HG02588 (cell line): ENCODE data around the gene CFAP100.

ENCODE experiments used
- ATAC-seq: cut with Tn5 transposase; IDR thresholded peaks from one replicate; pipeline ENCODE4 v1.9.1; 2021; ENCODE audit warnings: mild to moderate bottlenecking, moderate library complexity; ENCODE audit not compliant: unreplicated experiment

The CFAP100 gene

DNA sequence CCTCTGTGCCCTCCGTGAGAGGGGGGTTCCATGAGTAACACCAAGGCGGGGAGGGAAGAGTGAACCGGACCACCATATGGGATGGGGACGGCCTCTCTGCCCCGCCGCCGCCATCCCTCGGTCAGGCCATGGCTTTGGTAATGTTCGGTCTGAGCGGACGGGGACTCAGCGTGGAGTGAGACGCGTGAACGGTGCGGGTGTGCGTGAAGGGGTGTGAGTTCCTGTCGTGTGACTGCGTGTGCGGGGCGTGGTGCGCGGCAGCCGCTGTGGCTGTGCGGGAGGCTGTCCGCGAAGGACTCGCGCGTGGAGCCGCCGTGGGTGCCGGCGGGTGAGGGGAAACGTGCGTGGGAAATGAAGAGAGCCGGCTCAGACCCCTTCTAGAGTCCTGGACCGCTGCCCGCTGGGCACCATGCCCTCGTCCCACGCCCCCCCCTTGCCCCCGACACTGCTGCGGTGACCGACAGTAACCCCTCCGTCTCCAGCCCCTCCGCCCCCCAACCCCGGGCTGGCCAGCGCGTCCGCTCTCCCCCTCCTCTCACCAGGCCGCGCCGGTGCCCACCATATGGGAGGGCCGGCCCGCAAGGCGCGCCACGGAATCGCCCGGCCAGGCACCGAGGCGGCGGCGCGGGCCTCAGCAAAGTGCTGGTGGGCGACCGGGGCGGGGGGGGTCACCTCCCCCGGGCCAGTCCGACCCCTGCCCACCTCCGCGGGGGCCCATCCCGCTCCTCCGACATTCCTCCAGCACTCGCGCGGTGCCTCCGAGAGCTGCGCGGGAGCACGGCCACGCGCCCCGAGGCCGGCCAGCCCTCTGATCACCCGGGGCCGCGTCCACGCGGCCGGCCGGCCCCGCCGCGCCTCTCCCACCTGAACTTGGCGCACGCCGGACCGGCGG is 38.1 kb upstream of the CFAP100 start:
- ATAC-seq, result no peak

- ATAC-seq, result peak; percentile 91
Measured at GRCh38 chr3:126357295-126358037, 37.2 kb upstream of the CFAP100 start, which contains the start of gene KLF15. TSS of gene KLF15 (minus strand) at chr3:126357408. CDS start at chr3:126352922, 4,486 bp downstream.

DNA sequence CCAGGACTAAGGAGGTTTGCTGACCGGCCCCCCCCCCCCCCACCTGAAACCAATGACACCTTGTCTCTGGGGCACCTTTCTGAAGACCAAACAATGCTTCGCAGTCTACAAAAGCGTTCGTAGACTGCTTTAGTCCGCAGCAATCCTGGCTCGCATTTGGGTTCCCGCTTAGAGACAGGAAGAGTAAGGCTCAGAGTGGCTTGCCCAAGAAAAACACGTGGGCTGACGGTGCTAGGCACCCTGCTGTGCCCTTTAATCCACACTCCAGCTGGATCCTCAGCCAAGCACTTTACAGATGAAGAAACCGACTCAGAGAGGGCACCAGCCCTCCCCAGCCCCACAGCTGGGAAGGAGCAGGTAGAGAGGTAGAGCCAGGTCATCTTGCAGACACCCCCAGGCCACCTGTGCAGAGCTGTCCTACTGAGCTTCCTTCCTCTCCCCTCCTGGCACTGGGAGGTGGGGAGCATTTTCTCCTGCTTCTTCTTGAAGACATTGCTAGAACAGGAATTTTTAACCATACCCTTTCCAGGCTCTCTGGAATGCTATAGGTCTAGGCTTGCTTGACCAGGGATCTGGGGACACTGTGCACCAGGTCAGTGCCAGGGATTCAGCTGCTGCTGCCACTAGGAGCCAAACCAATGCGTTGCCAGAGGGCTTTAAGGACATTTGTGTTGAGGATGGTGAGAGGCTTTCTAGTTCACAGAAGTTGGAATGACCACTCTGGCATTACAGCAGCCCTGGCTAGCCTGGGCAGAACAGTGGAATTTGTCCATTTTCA is 36.5 kb upstream of the CFAP100 start:
- ATAC-seq, result no peak

- no peak for ATAC-seq
Measured at GRCh38 chr3:126358816-126359181, 35.9 kb upstream of the CFAP100 start.

GRCh38 chr3:126360046-126360713 is 34.5 kb upstream of the CFAP100 start:
- ATAC-seq, result no peak

DNA sequence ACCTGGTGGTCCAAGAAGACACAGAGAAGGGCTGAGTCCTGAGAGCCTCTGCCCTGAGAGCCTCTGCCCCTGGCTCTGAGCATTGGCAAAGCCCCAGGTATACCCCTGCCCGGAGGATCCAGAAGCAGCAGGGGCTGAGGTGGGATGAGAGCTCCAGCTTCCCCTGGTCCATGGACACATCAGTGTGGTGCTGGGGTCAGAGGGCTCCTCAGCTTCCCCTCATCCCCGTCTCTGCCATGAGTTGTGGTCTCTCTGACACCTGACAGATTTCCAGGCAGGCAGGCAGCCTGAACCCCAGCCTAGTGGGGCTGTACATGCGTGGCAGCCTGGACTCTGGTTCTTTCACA is 34.0 kb upstream of the CFAP100 start:
- no peak for ATAC-seq

DNA sequence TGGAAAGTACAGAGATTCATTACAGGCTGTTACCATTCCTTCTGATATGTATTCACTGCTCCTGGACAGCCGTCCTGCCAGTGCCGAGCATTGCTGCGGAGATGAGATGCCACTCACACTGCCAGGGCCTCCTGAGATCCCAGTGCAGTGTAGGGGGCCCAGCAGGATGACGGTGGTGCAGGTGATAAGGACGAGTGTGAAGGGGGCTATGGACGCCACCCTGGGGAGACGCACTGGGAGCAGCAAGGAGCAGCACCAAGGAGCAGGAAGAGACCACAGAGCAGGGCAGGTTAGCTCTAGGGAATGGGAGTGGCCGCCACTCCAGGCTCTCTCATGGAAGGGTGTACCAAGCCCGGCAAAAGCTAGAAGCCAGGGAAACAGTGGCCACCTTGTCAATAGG is 33.5 kb upstream of the CFAP100 start:
- ATAC-seq, result no peak

DNA sequence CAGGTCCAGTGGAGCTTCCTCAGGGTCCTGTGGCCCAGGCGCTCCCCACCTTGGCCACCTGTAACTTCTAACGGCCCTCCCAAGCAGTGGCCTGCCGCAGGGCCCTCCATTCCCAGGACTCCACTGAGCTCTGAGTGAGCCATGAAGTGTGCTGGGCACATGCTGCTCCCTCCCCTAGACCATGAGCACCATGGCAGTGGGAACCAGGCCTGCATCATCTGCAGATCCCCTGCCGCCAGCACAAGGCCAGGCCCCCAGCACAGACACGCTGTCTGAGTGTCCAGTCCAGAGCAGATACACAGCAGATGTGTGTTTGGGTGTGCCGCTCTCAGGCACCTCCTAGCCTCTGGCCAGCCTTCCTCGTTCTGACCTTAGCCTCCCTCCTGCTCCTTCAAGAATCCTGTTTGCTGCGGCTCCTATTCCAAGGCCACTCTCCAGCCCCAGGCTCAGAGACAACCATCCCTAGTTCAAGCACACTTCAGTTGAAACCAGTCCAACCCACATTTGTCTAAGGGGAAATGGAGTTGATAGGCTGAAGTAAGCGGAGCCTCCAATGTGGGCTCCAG is 30.5 kb upstream of the CFAP100 start:
- ATAC-seq, result no peak

GRCh38 chr3:126364731-126365301 is 29.9 kb upstream of the CFAP100 start:
- no peak for ATAC-seq

GRCh38 chr3:126365351-126366277 is 29.1 kb upstream of the CFAP100 start:
- ATAC-seq, result no peak

GRCh38 chr3:126367316-126367805 is 27.3 kb upstream of the CFAP100 start:
- no peak for ATAC-seq

GRCh38 chr3:126369490-126369889 is 25.2 kb upstream of the CFAP100 start:
- no peak for ATAC-seq

- no peak for ATAC-seq
Measured at GRCh38 chr3:126370055-126370454, 24.7 kb upstream of the CFAP100 start.

GRCh38 chr3:126370606-126371005 is 24.1 kb upstream of the CFAP100 start:
- no peak for ATAC-seq

- ATAC-seq, result no peak
Measured at GRCh38 chr3:126371096-126371705, 23.5 kb upstream of the CFAP100 start.

- ATAC-seq, result no peak
Measured at GRCh38 chr3:126372413-126373145, 22.1 kb upstream of the CFAP100 start.

GRCh38 chr3:126373146-126373613 is 21.5 kb upstream of the CFAP100 start:
- ATAC-seq, result no peak
